Measurements from ENCODE around the gene RNASE1. TPM values are rescaled to one million over a fixed set of nuclear protein-coding genes. Genes with fewer than 3 reads are reported as not detected.

RNASE1 gene
- total RNA-seq, 2 donors from 2014 or later: 537 to 922 TPM

DNA sequence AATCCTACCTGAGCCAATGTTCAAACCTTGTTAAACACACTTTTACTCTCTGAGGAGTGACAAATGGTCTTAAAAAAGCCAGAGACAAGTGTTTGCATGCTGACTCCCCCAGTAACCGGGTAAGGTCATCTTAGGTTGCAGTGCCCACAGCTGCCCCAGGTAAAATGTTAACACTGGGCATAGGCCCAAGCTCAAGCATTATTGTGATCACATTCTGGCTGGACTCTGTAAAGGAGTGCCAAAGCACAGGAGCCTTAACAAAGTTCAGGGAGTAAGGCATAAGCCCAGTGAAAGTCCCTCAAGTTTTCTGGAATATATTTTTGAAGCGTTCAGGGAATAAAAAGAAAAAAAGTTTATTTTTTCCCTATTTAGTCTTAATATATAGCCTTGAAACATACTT lies 48.3 kb downstream of the RNASE1 start:
- Histone ChIP-seq H3K9me3 (peaks cover 6% of the 10 kb centered on the region), H3K27me3 (replicated peaks; ENCODE audit: insufficient read depth) (no peaks in the 10 kb centered on the region), H3K36me3 (no peaks in the 10 kb centered on the region), H3K4me3 (no peak overlapping the region), H3K27ac (no peak overlapping the region), H3K4me1 (ENCODE audit: control insufficient read depth in 1 of 2, low read depth in 2 of 2) (no peaks in the 10 kb centered on the region)
- ATAC-seq (ENCODE audit: insufficient number of reproducible peaks, low FRiP score, low read depth) (no peak), DNase-seq (ENCODE audit: low spot score) (no peak)
- no peak for TF ChIP-seq CTCF (IDR thresholded peaks at IDR 0.05)

- no peaks in the 10 kb centered on the region for H3K4me1 ChIP-seq (ENCODE audit: control insufficient read depth in 1 of 2, low read depth in 2 of 2)
- DNase-seq (ENCODE audit: low spot score) (no peak), ATAC-seq (ENCODE audit: insufficient number of reproducible peaks, low FRiP score, low read depth) (no peak)
- H3K4me3 ChIP-seq: no peak overlapping the region
- no peak overlapping the region for H3K27ac ChIP-seq
- H3K9me3 ChIP-seq: peaks cover 6% of the 10 kb centered on the region
- H3K27me3 ChIP-seq (replicated peaks; ENCODE audit: insufficient read depth): no peaks in the 10 kb centered on the region
- no peaks in the 10 kb centered on the region for H3K36me3 ChIP-seq
- TF ChIP-seq CTCF (IDR thresholded peaks at IDR 0.05): no peak
Observed at GRCh38 chr14:20751963-20752562, 50.6 kb downstream of the RNASE1 start.

Other genes starting within 250 kb of the RNASE1 start
- not detected for gene RNASE9, start 241.8 kb downstream of the RNASE1 start, total RNA-seq
- not detected for gene RNASE11, start 214.8 kb downstream of the RNASE1 start, total RNA-seq
- not detected for gene RNASE12, start 211.5 kb downstream of the RNASE1 start, total RNA-seq
- gene OR6S1, start 161.2 kb downstream of the RNASE1 start, total RNA-seq: not detected
- gene RNASE4, start 118.3 kb downstream of the RNASE1 start, total RNA-seq: 10 to 100 TPM; 45.6 to 66.4 TPM
- gene ANG, start 114.1 kb downstream of the RNASE1 start, total RNA-seq: 10 to 100 TPM; 13.5 to 15.7 TPM
- gene EDDM3A, start 57.0 kb downstream of the RNASE1 start, total RNA-seq: not detected
- gene EDDM3B, start 34.4 kb downstream of the RNASE1 start, total RNA-seq: not detected
- 10 to 100 TPM; 26.3 to 39.0 TPM for gene RNASE6, start 21.6 kb downstream of the RNASE1 start, total RNA-seq
- not detected for gene RNASE3, start 88.5 kb upstream of the RNASE1 start, total RNA-seq
- 1 to 10 TPM; 6.9 to 7.2 TPM for gene RNASE2, start 152.6 kb upstream of the RNASE1 start, total RNA-seq
- 100 to 1,000 TPM in 1 of 2 donors, 10 to 100 TPM in 1; 94.8 to 141 TPM for gene METTL17, start 187.1 kb upstream of the RNASE1 start, total RNA-seq
- gene SLC39A2, start 196.4 kb upstream of the RNASE1 start, total RNA-seq: not detected
- 100 to 1,000 TPM; 139 TPM for gene NDRG2, start 222.2 kb upstream of the RNASE1 start, total RNA-seq
- not detected for gene TPPP2, start 227.4 kb upstream of the RNASE1 start, total RNA-seq
- not detected for gene RNASE13, start 232.0 kb upstream of the RNASE1 start, total RNA-seq
- gene RNASE7, start 239.5 kb upstream of the RNASE1 start, total RNA-seq: under 1 TPM in 1 of 2 donors, not detected in 1; 0.27 TPM

All from thoracic aorta (tissue), 2 donors.